Measurements from ENCODE around the gene KLRC2. TPM values are rescaled to one million over a fixed set of nuclear protein-coding genes. Genes with fewer than 3 reads are reported as not detected.

KLRC2 gene
- total RNA-seq, 1 donor from 2014 or later: 1.2 TPM

Other genes starting within 250 kb of the KLRC2 start
- 108 and 119 TPM in 2 replicates for gene GABARAPL1, start 223.1 kb downstream of the KLRC2 start, total RNA-seq
- 0.45 and 0.91 TPM in 2 replicates for gene KLRD1, start 128.1 kb downstream of the KLRC2 start, total RNA-seq
- 0.73 and 1.1 TPM in 2 replicates for gene KLRK1, start 46.0 kb downstream of the KLRC2 start, total RNA-seq
- gene KLRC4, start 26.3 kb downstream of the KLRC2 start, total RNA-seq: 0.53 and 0.70 TPM in 2 replicates
- gene KLRC3, start 15.4 kb downstream of the KLRC2 start, total RNA-seq: 0.94 and 1.2 TPM in 2 replicates
- not detected in 2 replicates for gene KLRC1, start 17.4 kb upstream of the KLRC2 start, total RNA-seq
- gene EIF2S3B, start 69.9 kb upstream of the KLRC2 start, total RNA-seq: 5.4 and 6.0 TPM in 2 replicates
- 30.5 and 36.3 TPM in 2 replicates for gene MAGOHB, start 177.6 kb upstream of the KLRC2 start, total RNA-seq
- 1.6 and 2.9 TPM in 2 replicates for gene STYK1, start 238.0 kb upstream of the KLRC2 start, total RNA-seq

Measured in astrocyte (in vitro differentiated cells and primary cell).